Caco-2 (cell line): ENCODE measurements around the gene SRR. TPM values are rescaled to one million over a fixed set of nuclear protein-coding genes. Genes with fewer than 3 reads are reported as not detected.

Source experiments
- BruUV-seq: library from RNA; stranded (reverse); fragments of 400-500 nt; replicated peaks from 2 replicates; lab custom pipeline; 2021; lab: Mats Ljungman, UMichigan
- CTCF ChIA-PET: fragments of 300-600 bp; sonication (Branson Sonifier 250); formaldehyde crosslinking; loops from one replicate; lab custom pipeline; 2022; ENCODE audit warnings: antibody characterized with exemption; lab: Charles Lee
- POLR2A ChIA-PET: fragments of 300-600 bp; sonication (Branson Sonifier 250); formaldehyde crosslinking; loops from one replicate; lab custom pipeline; 2022; ENCODE audit warnings: antibody characterized with exemption; lab: Charles Lee
- DNase-seq, 2 experiments: peaks; one replicate each; pipeline versions ENCODE4 v3.0.0 to v3.0.0-alpha.2; 2020 to 2022
- H3K27me3 ChIP-seq: replicated peaks from 2 replicates; pipeline ENCODE4 v1.6.0; 2011; ENCODE audit warnings: low read length; ENCODE audit not compliant: control insufficient read depth, insufficient read depth
- H3K36me3 ChIP-seq: 2 replicates; pipeline ENCODE4 v1.5.1; 2011; ENCODE audit warnings: low read length; ENCODE audit not compliant: control insufficient read depth, insufficient read depth
- H3K4me1 ChIP-seq: fragments of 250-450 bp; sonication (Bioruptor Pico); 2 replicates; pipeline ENCODE4 v1.5.1; 2020; ENCODE audit warnings: mild to moderate bottlenecking
- H3K4me3 ChIP-seq: 2 replicates; pipeline ENCODE4 v1.5.1; 2011; ENCODE audit warnings: low read depth, mild to moderate bottlenecking, control low read depth, low read length
- H3K9me3 ChIP-seq: fragments of 250-450 bp; sonication (Bioruptor Pico); 2 replicates; pipeline ENCODE4 v1.5.1; 2020; ENCODE audit warnings: mild to moderate bottlenecking, moderate library complexity
- H3K27ac Mint-ChIP-seq: one replicate; pipeline ENCODE4 v1.8.0; 2022; ENCODE audit warnings: mixed read lengths; ENCODE audit not compliant: unreplicated experiment
- H3K27me3 Mint-ChIP-seq: one replicate; pipeline ENCODE4 v1.8.0; 2022; ENCODE audit warnings: mixed read lengths; ENCODE audit not compliant: insufficient read depth, unreplicated experiment
- H3K36me3 Mint-ChIP-seq: one replicate; pipeline ENCODE4 v1.8.0; 2022; ENCODE audit warnings: mild to moderate bottlenecking, mixed read lengths; ENCODE audit not compliant: insufficient read depth, unreplicated experiment
- H3K4me1 Mint-ChIP-seq: one replicate; pipeline ENCODE4 v1.8.0; 2022; ENCODE audit warnings: low read depth, mixed read lengths; ENCODE audit not compliant: unreplicated experiment
- H3K4me3 Mint-ChIP-seq: one replicate; pipeline ENCODE4 v1.8.0; 2022; ENCODE audit warnings: mild to moderate bottlenecking, moderate library complexity, mixed read lengths; ENCODE audit not compliant: unreplicated experiment
- H3K9me3 Mint-ChIP-seq: one replicate; pipeline ENCODE4 v1.8.0; 2022; ENCODE audit warnings: mixed read lengths; ENCODE audit not compliant: unreplicated experiment
- intact Hi-C: fragments of 100-400 bp; cut with micrococcal nuclease; formaldehyde crosslinking; loops from one replicate; pipeline ENCODE4 v1.10.0; 2022; ENCODE audit not compliant: unreplicated experiment
- total RNA-seq: library from RNA; stranded (reverse); gene quantifications from 2 replicates; pipeline ENCODE4 v1.2.3, GENCODE V29; 2022
- TF ChIP-seq, protein P1 (sequence below), 2 experiments: fragments of 200-600 bp in 1 of 2; IDR thresholded peaks; 1 replicate in 1 of 2; 2 replicates in 1 of 2; pipeline versions ENCODE4 v1.5.1 to v1.8.0; 2011 to 2022; ENCODE audit warnings: antibody characterized with exemption in 1 of 2, control low read depth in 1 of 2, inconsistent platforms in 1 of 2, low read depth in 1 of 2, low read length in 1 of 2, mild to moderate bottlenecking in 1 of 2, moderate library complexity in 1 of 2; ENCODE audit not compliant: insufficient read depth in 1 of 2, severe bottlenecking in 1 of 2, unreplicated experiment in 1 of 2

Gene SRR
- total RNA-seq, 1 experiment from 2014 or later = 18.2 TPM

GRCh38 chr17:2351269-2351668 is 47.5 kb downstream of the SRR start:
- Mint-ChIP-seq H3K9me3 (no peaks in the 10 kb centered on the region), H3K27me3 (no peaks in the 10 kb centered on the region), H3K4me1 (peaks cover 14% of the 10 kb centered on the region), H3K36me3 (peaks cover 15% of the 10 kb centered on the region), H3K4me3 (no peak overlapping the region), H3K27ac (no peak overlapping the region)
- CTCF ChIA-PET = interaction anchor here (0.5 kb wide), 1 partner anchor 25 kb away, joined by 3 read pairs; no protein-coding TSS in a partner anchor
- TF ChIP-seq, protein P1, sequence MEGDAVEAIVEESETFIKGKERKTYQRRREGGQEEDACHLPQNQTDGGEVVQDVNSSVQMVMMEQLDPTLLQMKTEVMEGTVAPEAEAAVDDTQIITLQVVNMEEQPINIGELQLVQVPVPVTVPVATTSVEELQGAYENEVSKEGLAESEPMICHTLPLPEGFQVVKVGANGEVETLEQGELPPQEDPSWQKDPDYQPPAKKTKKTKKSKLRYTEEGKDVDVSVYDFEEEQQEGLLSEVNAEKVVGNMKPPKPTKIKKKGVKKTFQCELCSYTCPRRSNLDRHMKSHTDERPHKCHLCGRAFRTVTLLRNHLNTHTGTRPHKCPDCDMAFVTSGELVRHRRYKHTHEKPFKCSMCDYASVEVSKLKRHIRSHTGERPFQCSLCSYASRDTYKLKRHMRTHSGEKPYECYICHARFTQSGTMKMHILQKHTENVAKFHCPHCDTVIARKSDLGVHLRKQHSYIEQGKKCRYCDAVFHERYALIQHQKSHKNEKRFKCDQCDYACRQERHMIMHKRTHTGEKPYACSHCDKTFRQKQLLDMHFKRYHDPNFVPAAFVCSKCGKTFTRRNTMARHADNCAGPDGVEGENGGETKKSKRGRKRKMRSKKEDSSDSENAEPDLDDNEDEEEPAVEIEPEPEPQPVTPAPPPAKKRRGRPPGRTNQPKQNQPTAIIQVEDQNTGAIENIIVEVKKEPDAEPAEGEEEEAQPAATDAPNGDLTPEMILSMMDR (IDR thresholded peaks at IDR 0.05; ENCODE audit: insufficient read depth in 1 of 2, low read depth in 1 of 2, low read length in 1 of 2, severe bottlenecking in 1 of 2, unreplicated experiment in 1 of 2) = no peak
- intact Hi-C loops = loop anchor here (5.0 kb wide), 1 partner anchor 299 kb away; no protein-coding TSS in a partner anchor
- Histone ChIP-seq H3K4me1 (peaks cover 31% of the 10 kb centered on the region), H3K36me3 (no peaks in the 10 kb centered on the region; the same call in 1 of the 2 replicates), H3K9me3 (no peaks in the 10 kb centered on the region), H3K27me3 (no peaks in the 10 kb centered on the region), H3K4me3 (no peak overlapping the region)
- DNase-seq = no peak
- no TSS peak for BruUV-seq
- POLR2A ChIA-PET = no interaction called here

DNA sequence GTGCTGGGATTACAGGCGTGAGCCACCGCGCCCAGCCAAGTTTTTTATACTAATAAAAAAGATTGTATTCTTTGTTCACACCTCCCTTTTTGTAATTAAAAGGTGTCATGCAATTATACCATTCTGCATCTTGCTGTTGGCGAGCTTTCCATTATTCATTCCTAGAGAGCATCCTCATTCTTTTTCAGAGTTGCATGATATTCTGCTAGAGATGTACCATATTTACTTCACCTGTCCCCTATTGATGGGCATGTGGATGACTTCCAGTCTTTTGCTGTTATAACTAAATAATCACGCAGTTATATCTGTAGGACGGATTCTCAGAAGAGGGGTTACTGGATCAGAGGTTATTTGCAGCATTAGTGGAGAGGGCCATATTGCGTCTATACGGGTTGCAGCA is 50.6 kb downstream of the SRR start:
- no peak overlapping the region for H3K4me3 Mint-ChIP-seq
- CTCF ChIA-PET = interaction anchor here (1.5 kb wide), 1 partner anchor 28 kb away, joined by 5 read pairs; no protein-coding TSS in a partner anchor
- intact Hi-C loops = loop anchor here (5.0 kb wide), 1 partner anchor 302 kb away; no protein-coding TSS in a partner anchor

DNA sequence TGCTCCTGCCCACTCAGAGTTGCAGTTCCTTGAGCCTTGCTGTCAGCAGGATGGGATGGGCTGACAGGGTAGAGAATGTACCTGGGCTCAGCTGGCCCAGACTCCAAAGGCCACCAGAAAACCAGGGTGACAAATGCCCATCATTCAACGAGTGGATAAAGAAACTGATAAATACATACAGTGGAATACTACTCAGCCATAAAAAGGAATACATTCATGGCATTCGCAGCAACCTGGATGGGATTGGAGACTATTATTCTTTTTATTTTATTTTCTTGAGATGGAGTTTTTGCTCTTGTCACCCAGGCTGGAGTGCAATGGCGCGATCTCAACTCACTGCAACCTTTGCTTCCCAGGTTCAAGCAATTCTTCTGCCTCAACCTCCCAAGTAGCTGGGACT is 53.5 kb downstream of the SRR start:
- POLR2A ChIA-PET = no interaction called here
- Mint-ChIP-seq H3K4me1 (no peaks in the 10 kb centered on the region), H3K27me3 (no peaks in the 10 kb centered on the region), H3K36me3 (peaks cover 7% of the 10 kb centered on the region), H3K27ac (no peak overlapping the region), H3K9me3 (no peaks in the 10 kb centered on the region), H3K4me3 (no peak overlapping the region)
- BruUV-seq = no TSS peak
- Histone ChIP-seq H3K27me3 (no peaks in the 10 kb centered on the region), H3K36me3 (no peaks in the 10 kb centered on the region; the same call in 1 of the 2 replicates), H3K9me3 (no peaks in the 10 kb centered on the region), H3K4me1 (peaks cover 6% of the 10 kb centered on the region; the same call in 1 of the 2 replicates), H3K4me3 (no peak overlapping the region)
- no peak for DNase-seq
- CTCF ChIA-PET = no interaction called here
- TF ChIP-seq, protein P1 (IDR thresholded peaks at IDR 0.05; ENCODE audit: insufficient read depth in 1 of 2, low read depth in 1 of 2, low read length in 1 of 2, severe bottlenecking in 1 of 2, unreplicated experiment in 1 of 2) = no peak
- intact Hi-C loops = no loop called here

More for the DNA sequence above, 50.6 kb downstream of the SRR start:
- Mint-ChIP-seq H3K4me1 (no peaks in the 10 kb centered on the region), H3K27ac (no peak overlapping the region), H3K36me3 (peaks cover 2% of the 10 kb centered on the region), H3K27me3 (no peaks in the 10 kb centered on the region), H3K9me3 (no peaks in the 10 kb centered on the region)
- POLR2A ChIA-PET = no interaction called here
- TF ChIP-seq, protein P1 (IDR thresholded peaks at IDR 0.05; ENCODE audit: insufficient read depth in 1 of 2, low read depth in 1 of 2, low read length in 1 of 2, severe bottlenecking in 1 of 2, unreplicated experiment in 1 of 2) = no peak
- no peaks in the 10 kb centered on the region for H3K27me3 ChIP-seq
- peaks cover 6% of the 10 kb centered on the region; the same call in 1 of the 2 replicates for H3K4me1 ChIP-seq
- no peaks in the 10 kb centered on the region; the same call in 1 of the 2 replicates for H3K36me3 ChIP-seq
- no peaks in the 10 kb centered on the region for H3K9me3 ChIP-seq
- no peak for DNase-seq
- no TSS peak for BruUV-seq
- H3K4me3 ChIP-seq = no peak overlapping the region
